HG03139 (cell line): ENCODE measurements around the gene ARSA.

Experiments used
- ATAC-seq: cut with Tn5 transposase; IDR thresholded peaks from one replicate; pipeline ENCODE4 v1.9.1; 2021; ENCODE audit not compliant: unreplicated experiment

The ARSA gene

DNA sequence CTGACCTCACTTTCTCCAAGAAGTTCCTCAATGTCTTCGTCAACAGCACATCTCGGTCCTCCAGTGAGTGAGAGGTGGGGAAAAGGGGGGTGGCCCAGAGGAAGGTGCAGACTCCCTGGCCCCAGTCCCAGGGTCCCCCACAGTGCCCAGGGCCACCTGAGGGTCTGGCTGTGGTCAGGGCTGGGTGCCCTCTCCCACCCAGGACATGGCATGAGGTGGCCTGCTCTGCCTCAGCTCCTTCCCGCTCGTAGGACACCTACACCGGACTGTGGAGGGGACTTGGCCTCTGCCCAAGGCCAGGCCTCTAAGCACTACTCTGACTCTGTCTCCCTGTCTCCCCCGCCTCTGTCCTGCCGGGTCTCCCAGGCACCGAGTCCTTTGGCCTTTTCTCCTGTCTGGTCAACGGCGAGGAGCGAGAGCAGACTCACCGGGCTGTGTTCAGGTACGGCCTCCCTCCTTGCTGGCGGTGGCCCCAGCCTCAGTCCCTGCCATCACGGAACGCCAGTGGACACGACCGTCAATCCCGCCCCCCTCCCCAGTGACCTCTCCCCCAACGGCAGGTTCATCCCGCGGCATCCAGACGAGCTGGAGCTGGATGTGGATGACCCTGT, 22.8 kb downstream of the ARSA start:
- ATAC-seq = no peak

DNA sequence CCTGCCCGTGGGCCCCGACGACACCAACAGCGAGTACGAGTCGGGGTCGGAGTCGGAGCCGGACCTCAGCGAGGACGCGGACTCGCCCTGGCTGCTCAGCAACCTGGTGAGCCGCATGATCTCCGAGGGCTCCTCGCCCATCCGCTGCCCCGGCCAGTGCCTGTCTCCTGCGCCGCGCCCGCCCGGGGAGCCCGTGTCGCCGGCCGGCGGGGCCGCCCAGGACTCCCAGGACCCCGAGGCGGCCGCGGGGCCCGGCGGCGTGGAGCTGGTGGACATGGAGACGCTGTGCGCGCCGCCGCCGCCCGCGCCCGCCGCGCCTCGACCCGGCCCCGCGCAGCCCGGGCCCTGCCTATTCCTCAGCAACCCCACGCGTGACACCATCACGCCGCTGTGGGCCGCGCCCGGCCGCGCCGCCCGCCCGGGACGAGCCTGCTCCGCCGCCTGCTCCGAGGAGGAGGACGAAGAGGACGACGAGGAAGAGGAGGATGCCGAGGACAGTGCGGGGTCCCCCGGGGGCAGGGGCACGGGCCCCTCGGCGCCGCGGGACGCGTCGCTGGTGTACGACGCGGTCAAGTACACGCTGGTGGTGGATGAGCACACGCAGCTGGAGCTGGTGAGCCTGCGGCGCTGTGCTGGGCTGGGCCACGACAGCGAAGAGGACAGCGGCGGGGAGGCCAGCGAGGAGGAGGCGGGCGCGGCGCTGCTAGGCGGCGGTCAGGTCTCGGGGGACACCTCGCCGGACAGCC, 23.5 kb downstream of the ARSA start:
- no peak for ATAC-seq

DNA sequence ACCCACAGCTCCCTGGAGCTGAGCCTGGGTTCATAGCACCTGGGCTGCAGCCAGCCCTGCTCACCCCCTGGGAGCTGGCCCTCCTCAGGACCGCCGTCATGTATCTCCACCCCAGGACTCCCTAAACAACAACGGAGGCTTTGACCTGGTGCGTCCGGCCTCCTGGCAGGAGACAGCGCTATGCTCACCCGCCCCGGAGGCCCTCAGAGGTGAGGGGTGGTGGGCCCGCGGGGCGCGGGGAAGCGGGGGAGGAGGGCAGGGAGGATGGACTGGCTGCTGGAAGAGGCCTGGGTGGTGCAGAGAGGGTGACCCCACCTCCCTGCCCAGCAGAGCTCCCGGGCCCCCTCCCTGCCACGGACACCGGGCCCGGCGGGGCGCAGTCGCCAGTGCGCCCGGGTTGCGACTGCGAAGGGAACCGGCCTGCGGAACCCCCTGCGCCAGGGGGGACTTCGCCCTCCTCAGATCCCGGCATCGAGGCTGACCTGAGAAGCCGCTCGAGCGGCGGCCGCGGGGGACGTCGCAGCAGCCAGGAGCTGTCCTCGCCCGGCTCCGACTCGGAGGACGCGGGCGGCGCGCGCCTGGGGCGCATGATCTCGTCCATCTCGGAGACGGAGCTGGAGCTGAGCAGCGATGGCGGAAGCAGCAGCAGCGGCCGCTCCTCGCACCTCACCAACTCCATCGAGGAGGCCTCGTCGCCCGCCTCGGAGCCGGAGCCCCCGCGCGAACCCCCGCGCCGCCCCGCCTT, 24.3 kb downstream of the ARSA start:
- no peak for ATAC-seq

DNA sequence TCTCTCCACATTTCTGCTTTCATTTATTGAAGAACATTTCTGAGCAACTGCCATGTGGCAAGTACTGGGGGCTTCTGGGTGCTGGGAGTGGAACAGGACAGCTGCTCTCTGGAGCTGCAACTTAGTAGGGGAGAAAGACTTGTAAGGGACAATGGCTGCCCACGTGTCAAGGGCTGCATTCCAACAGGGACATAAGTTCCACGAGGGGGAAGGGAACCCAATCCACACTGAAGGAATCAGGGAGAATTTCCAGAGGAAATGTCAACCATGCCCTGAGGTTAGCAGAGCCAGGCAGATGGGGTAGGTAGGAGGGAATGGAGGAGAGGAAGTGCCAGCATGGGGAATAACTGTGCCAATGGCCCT, 25.6 kb downstream of the ARSA start:
- no peak for ATAC-seq

DNA sequence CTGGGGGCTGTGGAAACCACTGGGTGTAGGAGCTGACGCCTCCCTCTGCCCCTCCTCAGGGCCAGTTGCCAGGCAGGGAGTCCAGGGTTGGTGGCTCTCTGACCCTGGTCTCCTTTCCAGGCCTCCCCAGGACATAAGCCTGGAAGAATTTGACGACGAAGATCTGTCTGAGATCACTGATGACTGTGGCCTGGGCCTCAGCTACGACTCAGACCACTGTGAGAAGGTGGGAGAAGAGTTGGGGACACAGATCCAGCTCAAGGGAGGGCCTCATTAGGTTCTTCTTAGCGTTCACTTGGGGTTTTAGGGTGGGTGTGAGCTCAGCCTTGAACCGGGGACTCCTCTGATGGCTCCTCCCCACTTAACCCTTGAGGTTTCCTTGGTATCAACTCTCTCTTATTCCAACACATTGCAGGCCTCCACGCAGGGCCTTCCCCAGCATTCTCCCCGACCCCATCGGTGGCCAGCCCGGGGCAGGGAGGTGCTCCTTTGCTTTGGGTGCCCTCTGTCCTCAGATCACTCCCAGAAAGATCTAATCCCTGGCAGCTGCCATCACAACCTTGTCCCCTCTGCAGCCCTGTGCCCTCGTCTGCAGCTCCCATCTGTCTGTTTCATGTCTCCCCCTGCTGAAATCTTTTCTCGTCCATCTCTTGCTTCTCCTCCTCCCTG, 26.1 kb downstream of the ARSA start:
- ATAC-seq = no peak

DNA sequence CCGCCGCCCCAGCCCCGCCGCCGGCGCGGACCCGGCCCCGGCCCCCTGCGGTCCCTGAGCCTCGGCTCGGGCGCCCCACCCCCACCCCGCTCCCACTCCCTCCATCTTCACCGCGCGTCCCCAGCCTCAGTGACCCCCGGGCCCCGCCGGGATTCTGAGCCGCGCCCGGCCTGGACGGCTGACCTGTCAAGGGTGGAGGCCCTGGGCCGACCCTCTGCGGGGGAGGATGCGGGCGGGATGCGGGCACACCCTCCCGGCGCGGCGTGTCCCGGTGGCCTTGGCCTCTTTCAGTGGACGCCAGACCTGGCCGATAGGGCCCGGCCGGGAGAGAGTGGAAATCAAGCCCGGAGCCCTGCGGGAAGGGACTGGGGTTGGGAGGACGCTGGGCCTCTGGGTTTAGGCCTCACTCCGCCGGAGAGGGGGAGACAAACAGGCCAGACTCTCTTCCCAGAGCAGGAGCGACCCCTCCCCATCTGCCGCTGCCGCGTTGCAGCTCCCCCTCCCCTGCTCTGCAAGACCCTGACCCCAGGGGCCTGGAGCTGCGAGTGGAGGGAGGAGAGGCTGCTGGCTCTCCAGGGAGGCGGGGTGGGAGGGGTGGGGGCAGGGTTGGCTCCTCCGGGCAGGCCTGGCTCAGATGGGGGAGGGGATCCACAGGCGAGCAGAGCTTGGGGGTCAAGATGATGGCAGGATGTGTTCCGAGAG, 26.8 kb downstream of the ARSA start:
- ATAC-seq = no peak

DNA sequence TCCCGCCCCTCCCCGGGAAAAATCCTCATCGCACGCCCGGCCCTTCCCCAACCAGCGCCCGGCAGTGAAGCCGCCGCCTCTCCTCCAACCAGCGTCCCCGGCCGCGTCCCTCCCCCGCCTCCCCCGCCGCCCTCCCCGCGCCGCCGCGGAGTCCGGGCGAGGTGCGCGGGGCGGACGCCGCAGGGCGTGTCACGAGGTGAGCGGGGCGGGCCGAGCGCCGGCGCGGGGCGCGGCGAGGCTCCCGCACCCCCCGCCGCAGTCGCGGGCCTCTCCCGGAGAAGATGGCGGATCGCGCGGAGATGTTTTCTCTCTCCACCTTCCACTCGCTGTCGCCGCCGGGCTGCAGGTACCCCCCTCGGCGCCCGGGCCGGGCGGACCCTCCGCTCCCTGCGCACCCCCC, 27.4 kb downstream of the ARSA start, which contains the start of gene MAPK8IP2:
Gene MAPK8IP2 (plus strand): TSS at position 256 of the 400 bp plus-strand sequence. CDS start 26 bp downstream, at position 282.
- no peak for ATAC-seq

DNA sequence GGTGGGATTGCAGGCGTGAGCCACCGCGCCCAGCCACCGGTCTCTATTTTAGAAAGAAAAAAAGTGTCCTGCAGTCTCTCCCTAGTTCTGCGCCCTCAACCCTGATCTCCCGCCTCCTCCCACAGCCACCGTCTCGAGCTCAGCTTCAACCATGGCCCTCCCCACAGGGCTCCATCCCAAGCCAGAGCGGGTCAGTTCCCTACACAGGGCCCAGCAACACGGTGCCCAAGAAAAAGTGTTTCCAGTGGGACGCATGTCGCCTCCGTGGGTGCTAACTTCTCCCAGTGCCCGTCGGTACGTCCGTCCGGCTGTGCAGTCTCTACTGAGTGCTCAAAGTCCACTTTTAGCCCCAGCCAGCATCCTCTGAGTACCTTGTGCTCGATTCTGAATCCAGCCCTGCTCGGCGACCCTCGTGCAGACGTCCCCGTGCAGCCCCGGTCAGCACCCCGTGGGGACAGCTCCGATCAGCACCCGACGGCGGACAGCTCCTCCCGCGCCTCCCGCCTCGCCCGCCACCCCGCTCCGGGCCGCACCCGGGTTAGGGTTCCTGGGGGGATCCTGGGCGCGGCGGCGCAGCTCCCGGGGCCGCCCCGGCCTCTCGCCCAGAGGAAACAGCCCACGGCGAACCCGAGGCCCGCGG, 28.0 kb downstream of the ARSA start:
- ATAC-seq = no peak

DNA sequence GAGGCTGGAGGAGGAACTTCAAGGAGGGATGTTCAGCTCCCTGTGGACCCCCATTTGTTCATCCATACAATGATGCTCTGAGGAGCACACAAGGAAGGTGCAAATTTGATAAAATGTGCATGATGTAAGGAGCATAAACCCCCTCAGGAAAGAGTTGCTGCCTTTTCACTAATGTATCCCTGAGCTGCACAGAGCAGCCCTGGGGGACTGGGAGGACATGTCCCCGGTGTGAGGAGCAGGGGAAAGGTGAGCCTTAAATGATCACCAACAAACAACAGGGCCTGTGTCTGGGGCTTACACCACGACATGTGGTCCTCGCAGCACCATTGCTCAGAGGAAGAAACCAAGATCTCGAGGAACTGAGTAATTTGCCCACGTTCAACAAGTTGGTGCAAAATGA, 30.9 kb downstream of the ARSA start:
- no peak for ATAC-seq

DNA sequence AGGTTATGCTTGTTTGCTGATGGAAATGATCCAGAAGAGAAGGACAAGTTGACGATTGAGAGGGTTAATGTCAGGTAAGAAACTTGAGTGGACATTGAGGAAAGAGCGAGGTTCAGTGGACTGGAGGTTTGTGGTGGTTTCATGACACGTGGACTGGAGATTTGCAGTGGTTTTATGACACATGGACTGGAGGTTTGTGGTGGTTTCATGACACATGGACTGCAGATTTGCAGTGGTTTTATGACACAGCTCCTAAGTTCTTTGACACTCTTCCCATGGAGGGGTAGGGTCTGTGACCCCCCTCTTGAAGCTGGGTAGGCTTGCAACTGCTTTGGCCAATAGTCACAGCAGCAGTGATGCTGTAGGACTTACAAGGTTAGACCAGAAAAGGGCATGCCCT, 32.8 kb downstream of the ARSA start:
- no peak for ATAC-seq

DNA sequence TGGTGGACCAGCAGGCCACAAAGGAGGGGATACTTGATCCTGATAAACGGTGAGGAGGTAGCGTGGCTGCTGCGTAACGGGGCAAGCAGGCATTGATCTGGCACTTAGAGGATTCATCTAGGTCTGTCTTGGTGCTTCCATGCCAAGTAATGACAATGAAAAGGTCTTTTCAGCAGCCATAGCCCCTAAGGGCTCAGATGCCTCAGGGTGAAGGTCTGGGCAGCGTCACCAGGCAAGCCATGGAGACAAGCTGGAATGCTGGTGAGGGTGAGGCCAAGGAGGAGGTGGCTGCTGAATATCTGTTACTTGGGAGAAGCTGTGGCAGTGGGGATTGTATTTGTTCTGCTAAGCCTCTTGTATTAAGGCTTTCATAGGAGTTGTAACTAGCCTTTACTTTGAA, 40.5 kb downstream of the ARSA start:
- no peak for ATAC-seq

DNA sequence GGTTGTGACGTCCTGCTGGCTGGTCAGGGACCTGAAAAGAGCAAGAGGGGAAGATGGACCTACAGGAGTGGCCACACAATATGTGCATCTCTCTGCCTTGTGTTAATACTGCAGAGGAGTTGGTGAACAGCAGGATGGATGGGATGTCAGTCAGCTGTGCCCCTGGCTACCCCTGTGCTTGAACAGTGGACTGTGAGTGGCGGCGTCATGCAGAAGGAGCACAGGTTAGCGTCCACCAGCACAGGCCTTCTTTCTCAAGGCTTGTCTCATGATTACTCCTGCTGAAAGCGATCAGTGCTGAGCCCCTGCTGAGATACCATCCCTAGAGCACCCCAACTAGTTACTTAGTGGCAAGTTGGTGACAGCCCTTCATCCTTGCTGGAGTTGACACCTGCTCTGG, 41.5 kb downstream of the ARSA start:
- no peak for ATAC-seq

DNA sequence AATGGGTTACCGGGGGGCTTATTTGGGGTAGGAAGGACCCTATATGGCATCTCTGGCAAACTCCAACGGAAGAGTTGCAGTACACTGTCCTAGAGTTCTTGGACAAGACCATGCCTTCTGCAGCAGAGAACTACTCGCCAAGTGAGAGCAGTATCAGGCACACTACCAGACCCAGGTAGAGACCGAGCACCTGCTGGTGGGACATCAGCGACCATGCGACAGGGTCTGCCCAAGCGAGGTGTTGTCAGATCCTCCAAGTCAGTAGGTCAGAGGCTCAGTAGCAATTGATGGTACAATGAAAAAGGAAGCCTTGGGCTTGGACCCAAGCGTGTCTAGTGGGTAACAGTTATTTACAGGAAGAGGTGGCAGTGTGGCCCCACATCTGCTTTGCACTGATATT, 42.2 kb downstream of the ARSA start:
- ATAC-seq = no peak

DNA sequence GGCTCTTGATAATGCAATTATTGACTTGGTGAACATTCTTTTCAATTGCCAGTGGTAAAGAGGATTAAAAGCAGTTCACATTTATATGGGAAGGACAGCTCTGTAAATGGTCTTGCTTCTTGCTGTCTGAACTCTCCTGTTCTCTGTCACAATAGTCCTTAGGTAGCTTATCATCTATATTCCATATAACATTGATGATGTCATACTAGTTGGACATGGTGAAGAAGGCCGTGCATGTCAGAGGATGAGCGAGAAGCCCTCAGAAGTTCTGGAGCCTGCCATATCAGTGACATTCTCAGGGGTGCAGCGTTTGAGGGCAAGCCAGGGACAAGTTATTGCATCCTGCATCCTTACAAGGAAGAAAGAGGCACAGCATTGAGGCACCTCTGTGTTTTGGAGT, 42.7 kb downstream of the ARSA start:
- ATAC-seq = no peak

DNA sequence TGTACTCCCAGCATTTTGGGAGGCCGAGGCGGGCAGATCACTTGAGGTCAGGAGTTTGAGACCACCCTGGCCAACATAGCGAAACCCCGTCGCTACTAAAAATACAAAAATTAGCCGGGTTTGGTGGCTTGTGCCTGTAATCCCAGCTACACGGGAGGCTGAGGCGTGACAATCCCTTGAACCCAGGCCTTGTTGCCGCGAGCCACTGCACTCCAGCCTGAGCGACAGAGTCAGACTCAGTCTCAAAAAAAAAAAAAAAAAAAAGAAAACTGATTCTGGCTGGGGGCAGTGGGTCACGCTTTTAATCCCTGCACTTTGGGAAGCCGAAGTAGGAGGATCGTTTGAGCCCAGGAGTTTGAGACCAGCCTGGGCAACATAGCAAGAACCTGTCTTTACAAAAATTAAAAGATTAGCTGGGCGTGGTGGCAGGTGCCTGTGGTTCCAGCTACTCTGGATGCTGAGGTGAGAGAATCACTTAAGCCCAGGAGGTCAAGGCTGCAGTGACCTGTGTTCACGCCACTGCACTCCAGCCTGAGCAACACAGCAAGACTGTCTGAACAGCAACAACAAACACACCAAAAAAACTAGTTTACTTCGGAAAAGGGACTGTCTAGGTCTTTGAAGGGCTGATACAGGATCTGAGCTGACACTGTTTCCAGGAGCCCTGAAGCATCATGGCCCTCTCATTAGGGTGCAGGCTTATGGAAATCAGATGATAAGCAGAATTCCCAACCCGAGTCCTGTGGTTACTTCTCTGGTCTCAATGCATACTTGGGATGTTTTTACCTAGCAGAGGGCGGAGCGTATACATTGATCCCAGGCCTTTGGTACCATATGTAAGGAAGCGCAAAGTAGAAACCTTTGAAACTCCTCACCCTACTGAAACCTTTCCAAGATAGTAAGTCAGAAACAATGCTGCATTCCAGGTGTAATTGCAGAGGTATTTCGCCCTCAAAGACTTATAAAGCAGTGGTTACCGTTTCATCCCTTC, 43.6 kb downstream of the ARSA start:
- no peak for ATAC-seq

DNA sequence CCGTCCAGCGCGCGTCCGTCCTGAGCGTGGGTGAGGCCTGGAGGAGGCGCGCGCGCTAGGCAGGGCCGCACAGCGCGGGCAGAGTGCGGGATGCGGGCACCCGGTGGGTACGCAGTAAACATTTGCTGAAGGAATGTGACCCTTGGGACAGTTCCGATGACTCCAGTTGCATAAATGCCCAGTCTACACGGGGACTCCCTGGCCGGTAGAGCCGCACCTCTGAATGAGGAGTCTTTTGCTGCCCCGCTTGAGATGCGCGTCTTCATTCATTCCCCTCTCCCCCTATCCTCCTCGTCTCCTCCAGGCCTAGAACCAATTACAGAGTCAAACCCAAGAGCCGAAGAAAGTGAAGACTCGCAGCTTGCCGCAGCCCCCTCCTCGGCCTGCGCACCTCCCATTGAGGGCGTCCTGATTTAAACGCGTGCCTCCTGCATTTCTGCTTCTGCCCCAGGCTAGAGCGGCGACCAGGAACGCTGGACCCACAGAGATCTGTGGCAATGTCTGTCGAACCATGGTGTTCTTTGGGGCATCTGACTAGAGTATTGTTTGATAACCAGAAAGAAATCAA, 44.6 kb downstream of the ARSA start:
- ATAC-seq = peak; percentile 17

DNA sequence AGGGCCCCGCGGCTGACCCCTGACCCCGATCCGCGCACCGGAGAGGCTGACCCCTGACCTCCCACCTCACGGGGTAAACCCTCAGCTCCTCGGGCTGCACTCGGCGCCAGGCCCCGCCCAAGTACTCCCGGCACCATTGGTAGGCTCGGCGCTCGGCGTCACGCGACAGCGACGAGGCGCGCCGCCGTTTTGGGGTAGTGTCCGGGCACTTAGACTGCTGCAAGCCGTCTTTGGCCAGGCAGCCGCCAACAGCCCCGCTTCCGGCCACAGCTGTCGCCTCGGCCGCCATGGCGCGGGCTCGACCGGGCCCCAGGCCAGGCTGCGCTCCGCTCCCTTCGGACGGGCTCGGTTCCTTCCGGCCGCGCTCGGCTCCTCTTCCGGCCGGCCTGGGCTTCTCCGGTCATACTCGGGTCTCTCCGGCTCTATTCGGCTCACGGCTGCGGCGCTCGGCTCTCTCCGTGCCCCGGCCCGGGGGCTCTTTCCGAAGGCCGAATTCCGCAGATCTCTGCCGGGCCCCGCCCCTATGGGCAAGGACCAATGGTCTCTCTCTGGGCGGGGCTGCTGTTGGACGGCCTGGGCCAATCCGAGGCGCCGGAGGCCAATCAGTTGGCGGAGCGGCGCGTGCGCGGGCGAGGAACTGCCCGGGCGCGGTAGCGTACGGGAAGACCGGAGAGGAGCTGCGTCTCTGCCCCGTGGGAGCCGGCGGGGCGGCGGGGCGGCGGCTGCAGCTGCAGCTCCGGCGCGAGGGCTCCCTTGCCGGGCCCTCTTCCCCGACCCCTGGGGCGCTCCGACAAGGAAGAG, 45.3 kb downstream of the ARSA start, which contains the start of gene CHKB:
Gene CHKB (minus strand): TSS at position 357 of the 801 bp plus-strand sequence. CDS start 68 bp downstream, at position 289.
- ATAC-seq = peak; percentile 80

DNA sequence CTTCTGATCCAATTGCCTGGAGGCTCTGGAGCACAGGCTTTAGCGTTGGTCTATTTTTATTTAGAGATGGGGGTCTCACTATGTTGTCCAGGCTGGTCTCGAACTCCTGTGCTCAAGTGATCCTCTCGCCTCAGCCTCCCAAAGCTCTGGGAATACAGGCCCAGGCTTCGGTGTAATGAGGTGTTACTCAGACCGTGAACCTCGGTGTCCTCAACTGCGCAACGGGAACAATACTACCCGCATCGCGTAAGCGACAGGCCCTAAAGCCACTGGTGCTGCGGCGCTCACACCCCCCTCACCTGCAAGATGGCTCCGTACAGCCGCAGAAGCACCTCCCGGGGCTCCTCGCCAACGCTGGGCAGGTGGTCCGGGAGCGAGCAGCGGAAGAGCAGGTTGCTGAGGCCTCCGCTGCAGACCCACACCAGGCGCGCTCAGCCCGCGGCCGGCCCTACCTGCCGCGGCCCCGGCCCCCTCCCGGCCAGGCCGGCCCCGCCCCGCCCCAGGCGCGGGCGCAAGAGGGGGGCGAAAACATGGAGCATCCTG, 45.9 kb downstream of the ARSA start:
- no peak for ATAC-seq
